Thoracic aorta (tissue), 2 donors: ENCODE measurements around the gene PRKCB. TPM values are rescaled to one million over a fixed set of nuclear protein-coding genes. Genes with fewer than 3 reads are reported as not detected.

ENCODE experiments used
- ATAC-seq: fragments of 150-250 bp; one replicate; pipeline ENCODE4 v1.8.0; 2017; ENCODE audit warnings: low read depth; ENCODE audit not compliant: insufficient number of reproducible peaks, low FRiP score
- DNase-seq: peaks from one replicate; pipeline ENCODE4 v3.0.0-alpha.2; 2020; ENCODE audit warnings: low spot score
- H3K27ac ChIP-seq, 2 donors: fragments of 200-600 bp; sonication (generic); 1 replicate in 1 of 2; 2 replicates in 1 of 2; pipeline ENCODE4 v1.5.1; 2016; ENCODE audit warnings: mild to moderate bottlenecking in 2 of 2, moderate library complexity in 2 of 2
- H3K27me3 ChIP-seq: fragments of 200-600 bp; sonication (generic); replicated peaks from 2 replicates; pipeline ENCODE4 v1.6.0; 2016; ENCODE audit warnings: mild to moderate bottlenecking; ENCODE audit not compliant: insufficient read depth
- H3K36me3 ChIP-seq: fragments of 200-600 bp; sonication (generic); one replicate; pipeline ENCODE4 v1.5.1; 2016
- H3K4me1 ChIP-seq, 2 donors: fragments of 200-600 bp; sonication (generic); 1 replicate in 1 of 2; 2 replicates in 1 of 2; pipeline versions ENCODE4 v1.5.1 to v1.6.0; 2016; ENCODE audit warnings: low read depth in 2 of 2, mild to moderate bottlenecking in 1 of 2; ENCODE audit not compliant: control insufficient read depth in 1 of 2
- H3K4me3 ChIP-seq: fragments of 200-600 bp; sonication (generic); 2 replicates; pipeline ENCODE4 v1.5.1; 2016; ENCODE audit warnings: mild to moderate bottlenecking
- H3K9me3 ChIP-seq: fragments of 200-600 bp; sonication (generic); 2 replicates; pipeline ENCODE4 v1.5.1; 2016
- total RNA-seq, 2 donors: library from RNA; depleted of rRNA; stranded (reverse); fragments of >200 nt; gene quantifications; one replicate each; pipeline versions ENCODE4 v1.1.0 to v1.2.3, GENCODE V29; 2016
- TF ChIP-seq, protein P1 (sequence below): fragments of 200-600 bp; sonication (generic); IDR thresholded peaks from one replicate; pipeline ENCODE4 v1.5.1; 2019; ENCODE audit warnings: antibody characterized with exemption

The PRKCB gene
- total RNA-seq, 2 donors from 2014 or later, result 3.4 to 7.5 TPM

DNA sequence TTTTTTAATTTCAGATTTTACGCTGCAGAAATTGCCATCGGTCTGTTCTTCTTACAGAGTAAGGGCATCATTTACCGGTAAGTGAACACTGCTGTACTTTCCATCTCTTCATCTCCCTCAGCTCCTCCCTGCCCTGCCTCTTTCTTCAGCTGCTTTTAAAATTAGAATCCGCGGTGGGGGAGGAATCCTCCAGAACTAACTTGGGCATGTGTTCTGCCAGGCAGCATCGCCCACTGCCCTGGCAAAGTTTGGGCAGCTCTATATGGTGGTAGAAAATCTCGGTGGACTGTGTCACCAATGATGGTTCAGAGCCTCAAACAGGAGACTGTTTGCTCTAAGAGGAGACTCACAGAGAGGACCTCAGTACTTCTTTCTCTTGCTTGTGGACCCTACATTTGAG, 338.7 kb downstream of the PRKCB start:
- H3K9me3 ChIP-seq, result no peaks in the 10 kb centered on the region
- TF ChIP-seq, protein P1, sequence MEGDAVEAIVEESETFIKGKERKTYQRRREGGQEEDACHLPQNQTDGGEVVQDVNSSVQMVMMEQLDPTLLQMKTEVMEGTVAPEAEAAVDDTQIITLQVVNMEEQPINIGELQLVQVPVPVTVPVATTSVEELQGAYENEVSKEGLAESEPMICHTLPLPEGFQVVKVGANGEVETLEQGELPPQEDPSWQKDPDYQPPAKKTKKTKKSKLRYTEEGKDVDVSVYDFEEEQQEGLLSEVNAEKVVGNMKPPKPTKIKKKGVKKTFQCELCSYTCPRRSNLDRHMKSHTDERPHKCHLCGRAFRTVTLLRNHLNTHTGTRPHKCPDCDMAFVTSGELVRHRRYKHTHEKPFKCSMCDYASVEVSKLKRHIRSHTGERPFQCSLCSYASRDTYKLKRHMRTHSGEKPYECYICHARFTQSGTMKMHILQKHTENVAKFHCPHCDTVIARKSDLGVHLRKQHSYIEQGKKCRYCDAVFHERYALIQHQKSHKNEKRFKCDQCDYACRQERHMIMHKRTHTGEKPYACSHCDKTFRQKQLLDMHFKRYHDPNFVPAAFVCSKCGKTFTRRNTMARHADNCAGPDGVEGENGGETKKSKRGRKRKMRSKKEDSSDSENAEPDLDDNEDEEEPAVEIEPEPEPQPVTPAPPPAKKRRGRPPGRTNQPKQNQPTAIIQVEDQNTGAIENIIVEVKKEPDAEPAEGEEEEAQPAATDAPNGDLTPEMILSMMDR, result no peak
- H3K27me3 ChIP-seq, result no peaks in the 10 kb centered on the region
- H3K27ac ChIP-seq, result no peak overlapping the region
- H3K4me1 ChIP-seq, result no peaks in the 10 kb centered on the region
- no peak overlapping the region for H3K4me3 ChIP-seq
- DNase-seq (no peak), ATAC-seq (no peak)
- H3K36me3 ChIP-seq, result no peaks in the 10 kb centered on the region

DNA sequence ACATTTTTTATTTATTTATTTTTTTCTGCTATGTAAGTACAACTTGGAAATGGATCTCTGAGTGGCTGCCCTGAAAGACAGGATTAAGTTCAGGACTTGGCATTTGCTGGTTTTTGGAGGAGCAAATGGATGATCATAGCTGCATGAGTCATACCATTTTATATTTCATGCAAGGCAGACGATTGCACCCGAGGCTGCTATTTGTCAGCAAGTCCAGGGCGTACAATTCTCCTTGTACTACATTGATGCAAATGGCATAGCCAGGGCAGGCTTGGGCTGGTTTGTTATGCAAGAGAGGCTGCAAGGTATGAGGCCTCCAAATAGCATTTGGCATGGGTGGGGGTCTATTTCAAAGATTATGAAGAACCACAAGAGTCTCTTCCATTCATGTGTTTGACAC, 339.2 kb downstream of the PRKCB start:
- Histone ChIP-seq H3K4me3 (no peak overlapping the region), H3K4me1 (no peaks in the 10 kb centered on the region), H3K9me3 (no peaks in the 10 kb centered on the region), H3K36me3 (no peaks in the 10 kb centered on the region), H3K27me3 (no peaks in the 10 kb centered on the region), H3K27ac (no peak overlapping the region)
- no peak for ATAC-seq
- TF ChIP-seq, protein P1, result no peak
- DNase-seq, result no peak

DNA sequence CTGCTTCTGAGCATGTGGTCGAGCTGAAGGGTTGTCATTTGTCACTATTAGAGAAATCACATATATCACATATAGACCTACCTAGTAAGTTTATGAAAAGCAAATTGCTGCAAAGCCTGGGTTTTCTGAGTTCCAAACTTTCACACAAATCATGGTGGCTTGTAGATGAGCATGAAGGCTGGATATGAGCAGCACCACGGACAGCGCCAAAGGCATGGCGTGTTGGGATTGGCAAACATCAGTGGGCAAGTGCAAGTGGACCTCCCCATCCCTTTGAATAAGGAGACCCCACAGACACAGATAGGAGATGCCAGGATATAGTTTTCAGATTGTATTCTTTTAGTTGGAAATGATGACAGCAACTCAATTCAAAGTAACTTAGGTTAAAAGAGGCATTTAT, 342.7 kb downstream of the PRKCB start:
- H3K27me3 ChIP-seq, result no peaks in the 10 kb centered on the region
- DNase-seq (no peak), ATAC-seq (no peak)
- TF ChIP-seq, protein P1, result no peak
- H3K9me3 ChIP-seq, result no peaks in the 10 kb centered on the region
- no peak overlapping the region for H3K27ac ChIP-seq
- H3K4me3 ChIP-seq, result no peak overlapping the region
- no peaks in the 10 kb centered on the region for H3K4me1 ChIP-seq
- H3K36me3 ChIP-seq, result no peaks in the 10 kb centered on the region

DNA sequence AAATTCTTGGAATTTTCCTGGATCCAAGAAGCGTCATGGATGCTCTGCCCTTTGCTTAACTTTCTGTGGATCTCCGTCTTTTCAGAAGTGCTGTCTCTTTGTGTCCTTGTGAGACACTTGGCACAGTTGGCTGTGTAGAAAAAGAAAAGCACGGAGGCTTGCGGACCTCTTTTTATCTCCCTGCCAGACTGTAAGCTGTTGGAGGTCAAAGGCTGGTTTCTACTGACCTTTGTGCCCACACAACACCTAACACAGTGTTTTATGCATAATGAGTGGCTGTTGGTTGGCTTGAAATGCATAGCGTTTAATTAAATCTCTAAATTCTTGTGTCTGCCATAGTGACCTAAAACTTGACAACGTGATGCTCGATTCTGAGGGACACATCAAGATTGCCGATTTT, 344.7 kb downstream of the PRKCB start:
- ATAC-seq (no peak), DNase-seq (no peak)
- Histone ChIP-seq H3K27ac (no peak overlapping the region), H3K36me3 (no peaks in the 10 kb centered on the region), H3K27me3 (no peaks in the 10 kb centered on the region), H3K4me3 (no peak overlapping the region), H3K9me3 (no peaks in the 10 kb centered on the region), H3K4me1 (no peaks in the 10 kb centered on the region)
- TF ChIP-seq, protein P1, result no peak

DNA sequence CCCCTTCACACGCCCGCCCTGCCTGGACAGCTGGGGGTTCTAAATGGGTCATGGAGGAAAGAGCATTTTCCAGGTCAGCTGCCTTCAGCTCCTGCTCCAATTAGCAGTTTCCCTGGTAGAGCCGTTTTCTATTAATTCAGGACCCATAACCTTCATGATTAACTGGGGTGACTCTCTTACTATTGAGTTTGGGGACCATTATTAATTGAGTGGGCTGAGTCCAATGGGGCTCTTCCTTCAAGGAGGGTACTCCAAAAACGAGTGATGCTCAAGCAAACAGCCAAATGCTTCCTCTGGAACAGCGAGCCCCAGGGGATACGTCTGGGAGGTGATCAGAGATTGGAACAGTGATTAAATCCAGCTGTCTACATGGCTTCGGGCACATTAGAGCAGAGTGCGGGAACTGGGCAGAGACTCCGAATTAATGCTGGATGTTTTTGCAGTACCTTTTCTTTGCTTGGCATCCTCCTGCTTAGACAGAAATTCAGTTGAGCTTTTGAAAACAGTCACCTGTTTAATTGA, 352.3 kb downstream of the PRKCB start:
- Histone ChIP-seq H3K4me1 (no peaks in the 10 kb centered on the region), H3K4me3 (no peak overlapping the region), H3K9me3 (no peaks in the 10 kb centered on the region), H3K36me3 (no peaks in the 10 kb centered on the region), H3K27ac (no peak overlapping the region), H3K27me3 (no peaks in the 10 kb centered on the region)
- ATAC-seq (no peak), DNase-seq (no peak)
- TF ChIP-seq, protein P1, result no peak
